ENCODE data around the gene ASH1L. TPM values are rescaled to one million over a fixed set of nuclear protein-coding genes. Genes with fewer than 3 reads are reported as not detected.
"Not testable (repeated sequence)": the region's sequence is repeated elsewhere in the genome, so short reads cannot be mapped to it uniquely, and the experiment has no call there.

ASH1L gene, protein sequence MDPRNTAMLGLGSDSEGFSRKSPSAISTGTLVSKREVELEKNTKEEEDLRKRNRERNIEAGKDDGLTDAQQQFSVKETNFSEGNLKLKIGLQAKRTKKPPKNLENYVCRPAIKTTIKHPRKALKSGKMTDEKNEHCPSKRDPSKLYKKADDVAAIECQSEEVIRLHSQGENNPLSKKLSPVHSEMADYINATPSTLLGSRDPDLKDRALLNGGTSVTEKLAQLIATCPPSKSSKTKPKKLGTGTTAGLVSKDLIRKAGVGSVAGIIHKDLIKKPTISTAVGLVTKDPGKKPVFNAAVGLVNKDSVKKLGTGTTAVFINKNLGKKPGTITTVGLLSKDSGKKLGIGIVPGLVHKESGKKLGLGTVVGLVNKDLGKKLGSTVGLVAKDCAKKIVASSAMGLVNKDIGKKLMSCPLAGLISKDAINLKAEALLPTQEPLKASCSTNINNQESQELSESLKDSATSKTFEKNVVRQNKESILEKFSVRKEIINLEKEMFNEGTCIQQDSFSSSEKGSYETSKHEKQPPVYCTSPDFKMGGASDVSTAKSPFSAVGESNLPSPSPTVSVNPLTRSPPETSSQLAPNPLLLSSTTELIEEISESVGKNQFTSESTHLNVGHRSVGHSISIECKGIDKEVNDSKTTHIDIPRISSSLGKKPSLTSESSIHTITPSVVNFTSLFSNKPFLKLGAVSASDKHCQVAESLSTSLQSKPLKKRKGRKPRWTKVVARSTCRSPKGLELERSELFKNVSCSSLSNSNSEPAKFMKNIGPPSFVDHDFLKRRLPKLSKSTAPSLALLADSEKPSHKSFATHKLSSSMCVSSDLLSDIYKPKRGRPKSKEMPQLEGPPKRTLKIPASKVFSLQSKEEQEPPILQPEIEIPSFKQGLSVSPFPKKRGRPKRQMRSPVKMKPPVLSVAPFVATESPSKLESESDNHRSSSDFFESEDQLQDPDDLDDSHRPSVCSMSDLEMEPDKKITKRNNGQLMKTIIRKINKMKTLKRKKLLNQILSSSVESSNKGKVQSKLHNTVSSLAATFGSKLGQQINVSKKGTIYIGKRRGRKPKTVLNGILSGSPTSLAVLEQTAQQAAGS (N-terminal part only)
- 10 to 100 TPM; 57.8 to 62.3 TPM for total RNA-seq

DNA sequence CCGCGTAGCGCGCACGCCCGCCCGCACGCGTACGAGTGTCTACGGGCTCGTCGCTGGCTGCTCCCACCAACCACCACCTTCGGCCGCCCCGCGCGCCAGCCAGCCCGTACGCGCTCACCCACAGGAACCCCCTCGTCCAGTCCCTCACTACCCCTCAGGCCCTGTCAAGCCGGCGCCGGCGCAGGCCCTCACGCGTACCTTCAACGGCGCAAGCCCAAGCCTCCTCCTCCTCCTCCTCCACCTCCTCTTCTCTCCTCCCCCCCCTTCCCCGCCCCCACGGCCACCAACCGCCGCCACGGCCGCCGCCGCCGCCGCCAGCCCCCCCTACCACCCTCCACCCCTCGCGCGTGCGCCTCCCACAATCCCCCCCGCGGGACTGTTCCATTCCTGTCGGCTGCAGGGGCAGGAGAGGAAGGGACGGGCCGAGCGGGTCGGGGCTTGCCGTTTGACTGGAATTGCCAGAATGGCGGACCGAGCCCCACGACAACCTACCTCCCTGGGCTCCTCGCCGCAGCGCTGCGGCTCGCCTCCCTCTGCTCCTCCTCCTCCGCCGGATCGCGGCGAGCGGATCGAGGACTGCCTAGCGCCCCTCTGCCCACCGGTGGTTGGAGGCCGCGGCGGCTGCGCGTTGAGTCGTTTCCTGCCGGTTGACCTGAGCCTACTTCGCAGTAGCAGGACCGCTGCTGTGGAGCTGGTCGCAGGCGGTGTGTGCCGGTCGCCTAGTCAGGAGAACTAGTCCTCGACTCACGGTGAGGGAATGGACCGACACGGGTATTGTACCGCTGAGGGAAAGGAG is at the start of gene ASH1L:
ASH1L (minus strand) TSS at position 223 of the 796 bp plus-strand sequence. CDS start 41,284 bp downstream, outside the sequence.
- ATAC-seq (ENCODE audit: low read depth) (peak; percentile 82), DNase-seq (peak; percentile 91)
- H3K4me1 Mint-ChIP-seq = peaks cover 27% of the 10 kb centered on the region
- peak within 1 kb of the TSS; percentile 99 for H3K4me3 Mint-ChIP-seq
- POLR2A ChIA-PET = interaction anchor here (0.8 to 2.0 kb wide), 12 partner anchors 11 to 1143 kb away, joined by 3 to 12 read pairs (median 3); partner anchors contain the start of genes RUSC1 and SCAMP3
- no peaks in the 10 kb centered on the region for H3K27me3 Mint-ChIP-seq
- peaks cover 13% of the 10 kb centered on the region for H3K36me3 Mint-ChIP-seq
- peak within 1 kb of the TSS; percentile 98 for H3K27ac Mint-ChIP-seq
- no peaks in the 10 kb centered on the region for H3K9me3 Mint-ChIP-seq

DNA sequence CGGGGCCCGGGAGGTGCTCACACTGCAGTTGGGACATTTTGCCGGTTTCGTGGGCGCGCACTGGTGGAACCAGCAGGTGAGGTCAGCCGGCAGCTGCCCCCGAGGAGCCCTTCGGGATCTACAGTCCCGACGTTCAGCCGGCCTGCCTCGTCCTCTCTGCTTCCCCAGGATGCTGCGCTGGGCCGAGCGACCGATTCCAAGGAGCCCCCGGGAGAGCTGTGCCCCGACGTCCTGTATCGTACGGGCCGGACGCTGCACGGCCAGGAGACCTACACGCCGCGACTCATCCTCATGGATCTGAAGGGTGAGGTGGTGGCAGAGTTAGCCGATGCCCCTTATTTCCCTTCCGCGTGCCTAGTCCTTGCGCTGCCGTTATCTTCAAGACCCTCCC is 47.6 kb upstream of the ASH1L start:
- H3K27ac Mint-ChIP-seq, H3K4me1 Mint-ChIP-seq, POLR2A ChIA-PET: not testable (repeated sequence)

DNA sequence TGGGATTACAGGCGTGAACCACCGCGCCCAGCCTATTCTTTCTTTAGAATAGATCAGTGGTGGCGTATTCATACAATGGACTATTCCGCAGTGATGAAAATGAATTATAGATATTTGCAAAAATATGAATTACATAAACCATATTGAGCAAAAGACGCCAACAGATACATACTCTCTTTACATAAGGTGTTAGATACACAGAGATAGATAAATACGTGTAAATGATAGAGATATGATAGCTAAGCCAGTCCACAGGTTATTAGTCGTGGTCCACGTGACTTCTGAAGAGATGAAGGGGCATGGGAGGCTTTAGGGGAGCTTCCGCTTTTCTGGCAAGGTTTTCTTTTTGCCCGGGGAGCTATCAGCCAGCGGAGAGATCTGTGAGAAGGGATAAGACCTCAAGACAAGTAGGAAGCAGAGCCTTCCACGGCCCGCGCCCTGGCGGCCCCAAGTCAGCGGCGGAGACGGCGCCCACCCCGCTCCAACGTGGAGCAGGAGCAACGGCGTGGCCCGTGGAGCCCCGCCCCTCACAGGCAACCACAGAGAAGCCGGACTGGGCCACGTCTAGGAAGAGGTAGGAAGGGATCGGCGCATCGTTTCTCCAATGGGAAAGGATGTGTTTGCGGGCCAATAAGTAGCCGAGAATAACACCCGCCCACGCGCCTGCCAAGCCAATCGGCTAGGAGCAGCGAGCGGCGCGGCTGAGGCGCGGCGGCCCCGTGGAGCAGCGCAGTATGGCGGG is 47.1 kb upstream of the ASH1L start, which contains the start of gene MSTO1:
MSTO1 (plus strand) TSS at position 704 of the 742 bp plus-strand sequence; CDS start at position 735, 31 bp downstream.
- peak; percentile 88 for DNase-seq
- no peaks in the 10 kb centered on the region for H3K9me3 Mint-ChIP-seq
- H3K36me3 Mint-ChIP-seq = peaks cover 11% of the 10 kb centered on the region
- no peaks in the 10 kb centered on the region for H3K27me3 Mint-ChIP-seq
- H3K27ac Mint-ChIP-seq = peak within 1 kb of the TSS; percentile 82
- peak; percentile 98 for ATAC-seq (ENCODE audit: low read depth)
- POLR2A ChIA-PET = interaction anchor here (1.4 kb wide), 1 partner anchor 286 kb away, joined by 4 read pairs; no protein-coding TSS in a partner anchor
- peak within 1 kb of the TSS; percentile 92 for H3K4me3 Mint-ChIP-seq
- H3K4me1 Mint-ChIP-seq = peaks cover 3% of the 10 kb centered on the region

More for the DNA sequence above, 47.6 kb upstream of the ASH1L start:
- not testable (repeated sequence) for DNase-seq, H3K27me3 Mint-ChIP-seq, H3K9me3 Mint-ChIP-seq
- Mint-ChIP-seq H3K36me3 (peaks cover 12% of the 10 kb centered on the region), H3K4me3 (peak overlapping the region; percentile 92)
- ATAC-seq (ENCODE audit: low read depth) = peak; percentile 13

DNA sequence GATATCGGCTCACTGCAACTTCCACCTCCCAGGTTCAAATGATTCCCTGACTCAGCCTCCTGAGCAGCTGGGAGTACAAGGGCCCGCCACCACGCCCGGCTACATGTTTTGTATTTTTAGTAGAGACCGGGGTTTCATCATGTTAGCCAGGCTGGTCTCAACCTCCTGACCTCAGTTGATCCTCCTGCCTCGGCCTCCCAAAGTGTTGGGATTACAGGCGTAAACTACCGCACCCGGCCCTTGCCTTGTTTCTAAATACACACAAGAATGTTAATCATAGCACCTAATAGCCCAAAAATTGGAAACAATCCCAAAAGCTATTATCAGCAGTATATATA is 46.3 kb upstream of the ASH1L start:
- Mint-ChIP-seq H3K36me3 (peaks cover 8% of the 10 kb centered on the region), H3K27ac (no peak overlapping the region), H3K4me1 (peaks cover 3% of the 10 kb centered on the region), H3K27me3 (no peaks in the 10 kb centered on the region), H3K4me3 (no peak overlapping the region), H3K9me3 (no peaks in the 10 kb centered on the region)
- DNase-seq (no peak), ATAC-seq (ENCODE audit: low read depth) (no peak)
- POLR2A ChIA-PET = interaction anchor here (1.4 kb wide), 1 partner anchor 285 kb away, joined by 4 read pairs; no protein-coding TSS in a partner anchor

DNA sequence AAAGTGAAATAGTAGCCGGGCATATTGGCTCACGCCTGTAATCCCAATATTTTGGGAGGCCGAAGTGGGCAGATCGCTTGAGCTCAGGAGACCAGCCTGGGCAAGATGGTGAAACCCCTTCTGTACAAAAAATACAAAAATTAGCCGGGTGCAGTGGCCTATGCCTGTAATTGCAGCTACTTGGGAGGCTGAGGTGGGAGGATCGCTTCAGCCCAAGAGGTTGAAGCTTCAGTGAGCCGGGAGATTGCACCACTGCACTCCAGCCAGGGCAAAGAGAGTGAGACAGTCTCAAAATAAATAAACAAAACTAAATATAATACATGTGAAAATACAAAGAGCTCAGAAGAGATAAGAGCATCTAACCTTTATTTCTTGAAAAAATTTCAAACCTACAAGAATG is 45.1 kb upstream of the ASH1L start:
- Mint-ChIP-seq H3K9me3 (no peaks in the 10 kb centered on the region), H3K4me3 (no peak overlapping the region), H3K27ac (no peak overlapping the region), H3K4me1 (peaks cover 3% of the 10 kb centered on the region), H3K36me3 (peaks cover 4% of the 10 kb centered on the region), H3K27me3 (no peaks in the 10 kb centered on the region)
- DNase-seq (no peak), ATAC-seq (ENCODE audit: low read depth) (no peak)
- POLR2A ChIA-PET = no interaction called here

DNA sequence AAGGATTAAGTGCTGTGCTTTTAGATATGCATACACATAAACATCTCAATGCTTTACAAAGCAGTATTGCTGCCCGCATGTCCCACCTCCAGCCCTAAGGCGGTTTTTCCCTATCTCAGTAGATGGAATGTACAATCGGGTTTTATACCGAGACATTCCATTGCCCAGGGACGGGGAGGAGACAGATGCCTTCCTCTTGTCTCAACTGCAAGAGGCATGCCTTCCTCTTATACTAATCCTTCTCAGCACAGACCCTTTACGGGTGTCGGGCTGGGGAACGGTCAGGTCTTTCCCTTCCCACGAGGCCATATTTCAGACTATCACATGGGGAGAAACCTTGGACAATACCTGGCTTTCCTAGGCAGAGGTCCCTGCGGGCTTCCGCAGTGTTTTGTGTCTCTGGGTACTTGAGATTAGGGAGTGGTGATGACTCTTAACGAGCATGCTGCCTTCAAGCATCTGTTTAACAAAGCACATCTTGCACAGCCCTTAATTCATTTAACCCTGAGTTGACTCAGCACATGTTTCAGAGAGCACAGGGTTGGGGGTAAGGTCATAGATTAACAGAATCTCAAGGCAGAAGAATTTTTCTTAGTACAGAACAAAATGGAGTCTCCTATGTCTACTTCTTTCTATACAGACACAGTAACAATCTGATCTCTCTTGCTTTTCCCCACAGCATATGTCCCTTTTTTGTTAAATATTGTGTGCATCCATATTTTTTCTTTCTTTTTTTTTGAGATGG is 37.4 kb upstream of the ASH1L start:
- H3K27ac Mint-ChIP-seq; H3K36me3 Mint-ChIP-seq; H3K4me1 Mint-ChIP-seq; DNase-seq; H3K4me3 Mint-ChIP-seq; ATAC-seq (ENCODE audit: low read depth); H3K27me3 Mint-ChIP-seq; POLR2A ChIA-PET; H3K9me3 Mint-ChIP-seq: not testable (repeated sequence)

DNA sequence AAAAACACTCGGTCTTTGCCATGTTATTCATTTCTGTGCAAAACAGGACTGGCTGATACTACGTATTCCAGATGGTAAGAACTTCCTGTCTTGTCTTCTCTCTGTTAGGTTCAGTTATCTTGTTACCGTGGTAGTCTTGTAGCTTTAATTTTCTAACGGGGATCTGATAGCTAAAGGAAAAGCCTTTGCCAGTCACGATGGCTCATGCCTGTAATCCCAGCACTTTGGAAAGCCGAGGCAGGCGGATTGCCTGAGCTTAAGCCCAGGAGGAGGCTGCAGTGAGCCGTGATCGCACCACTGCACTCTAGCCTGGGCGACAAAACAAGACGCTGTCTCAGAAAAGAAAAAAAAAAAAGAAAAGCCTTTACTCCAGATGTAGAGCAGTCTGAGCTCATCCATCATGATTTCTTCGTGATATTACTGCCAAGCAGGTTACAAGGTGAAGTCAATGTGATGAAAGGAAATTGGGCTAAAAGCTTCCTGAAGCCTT is 36.3 kb upstream of the ASH1L start:
- H3K36me3 Mint-ChIP-seq = no peaks in the 10 kb centered on the region
- H3K4me1 Mint-ChIP-seq = peaks cover 6% of the 10 kb centered on the region
- no peaks in the 10 kb centered on the region for H3K9me3 Mint-ChIP-seq
- DNase-seq (no peak), ATAC-seq (ENCODE audit: low read depth) (peak; percentile 47)
- H3K4me3 Mint-ChIP-seq = peak overlapping the region; percentile 66
- no peaks in the 10 kb centered on the region for H3K27me3 Mint-ChIP-seq
- H3K27ac Mint-ChIP-seq = peak overlapping the region; percentile 77
- POLR2A ChIA-PET = no interaction called here

DNA sequence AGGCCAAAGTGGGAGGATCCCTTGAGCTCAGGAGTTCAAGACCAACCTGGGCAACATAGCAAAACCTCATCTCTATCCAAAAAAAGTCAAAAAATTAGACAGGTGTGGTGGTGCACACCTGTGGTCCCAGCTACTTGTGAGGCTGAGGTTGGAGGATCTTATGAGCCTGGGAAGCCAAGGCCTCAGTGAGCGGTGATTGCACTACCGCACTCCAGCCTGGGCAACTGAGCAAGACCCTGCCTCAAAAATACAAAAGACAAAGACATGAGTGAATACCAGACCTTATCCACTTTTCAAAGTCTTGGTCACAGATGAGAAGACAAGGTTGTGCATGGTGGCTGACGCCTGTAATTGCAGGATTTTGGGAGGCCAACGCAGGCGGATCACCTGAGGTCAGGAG is 34.3 kb upstream of the ASH1L start:
- H3K27me3 Mint-ChIP-seq = no peaks in the 10 kb centered on the region
- peaks cover 8% of the 10 kb centered on the region for H3K4me1 Mint-ChIP-seq
- no peaks in the 10 kb centered on the region for H3K36me3 Mint-ChIP-seq
- ATAC-seq (ENCODE audit: low read depth) (no peak), DNase-seq (no peak)
- H3K27ac Mint-ChIP-seq = no peak overlapping the region
- POLR2A ChIA-PET = no interaction called here
- no peaks in the 10 kb centered on the region for H3K9me3 Mint-ChIP-seq
- no peak overlapping the region for H3K4me3 Mint-ChIP-seq

DNA sequence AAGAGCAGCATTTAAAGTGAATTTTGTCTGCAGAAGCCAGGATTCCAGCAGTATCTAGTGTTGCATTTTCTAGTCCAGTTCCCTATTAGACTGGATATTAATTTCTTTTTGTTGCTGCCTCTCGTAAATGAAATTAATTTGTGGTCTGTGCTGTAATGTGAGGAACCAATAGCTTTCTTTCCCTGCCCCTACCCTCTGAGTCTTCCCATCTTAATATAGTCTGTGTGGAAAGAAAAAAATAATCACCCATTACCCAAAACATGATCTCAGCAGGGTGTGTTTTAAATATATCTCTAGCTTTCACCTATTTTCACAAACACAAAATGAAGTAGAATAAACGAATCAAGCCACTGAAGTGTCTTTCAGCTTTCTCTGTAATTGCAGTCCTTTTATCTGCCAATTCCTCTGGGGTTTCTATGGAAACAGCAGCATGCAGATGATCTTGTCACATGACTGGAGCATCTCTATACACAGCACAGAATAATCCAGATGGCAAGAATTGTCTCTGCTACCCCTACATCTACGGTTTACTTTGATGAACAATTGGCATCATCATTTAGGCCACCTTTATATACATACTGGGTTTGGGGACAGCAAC is 33.4 kb upstream of the ASH1L start:
- H3K36me3 Mint-ChIP-seq; ATAC-seq (ENCODE audit: low read depth); H3K9me3 Mint-ChIP-seq; DNase-seq; H3K4me3 Mint-ChIP-seq; H3K27ac Mint-ChIP-seq; H3K27me3 Mint-ChIP-seq; H3K4me1 Mint-ChIP-seq; POLR2A ChIA-PET: not testable (repeated sequence)

DNA sequence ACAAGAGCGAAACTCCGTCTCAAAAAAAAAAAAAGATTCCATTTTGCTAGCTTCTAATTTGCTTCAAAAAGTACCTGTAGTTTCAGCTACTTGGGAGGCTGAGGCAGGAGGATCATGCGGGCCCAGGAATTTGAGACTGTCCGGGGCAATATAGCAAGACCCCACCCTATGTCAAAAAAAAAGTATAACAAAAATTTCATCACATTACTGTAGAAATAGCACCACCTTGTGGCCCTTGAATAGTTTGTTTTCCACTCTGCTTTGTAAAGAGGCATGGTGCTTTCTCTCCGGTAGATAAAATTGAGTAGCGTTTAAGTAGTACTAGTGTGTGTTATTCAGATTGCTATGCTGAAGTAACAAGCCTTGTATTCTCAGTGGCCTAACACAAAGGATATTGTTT is 29.2 kb upstream of the ASH1L start:
- Mint-ChIP-seq H3K27ac (no peak overlapping the region), H3K36me3 (no peaks in the 10 kb centered on the region), H3K4me3 (no peak overlapping the region), H3K4me1 (peaks cover 3% of the 10 kb centered on the region), H3K27me3 (no peaks in the 10 kb centered on the region), H3K9me3 (no peaks in the 10 kb centered on the region)
- POLR2A ChIA-PET = no interaction called here
- DNase-seq (no peak), ATAC-seq (ENCODE audit: low read depth) (peak; percentile 71)

DNA sequence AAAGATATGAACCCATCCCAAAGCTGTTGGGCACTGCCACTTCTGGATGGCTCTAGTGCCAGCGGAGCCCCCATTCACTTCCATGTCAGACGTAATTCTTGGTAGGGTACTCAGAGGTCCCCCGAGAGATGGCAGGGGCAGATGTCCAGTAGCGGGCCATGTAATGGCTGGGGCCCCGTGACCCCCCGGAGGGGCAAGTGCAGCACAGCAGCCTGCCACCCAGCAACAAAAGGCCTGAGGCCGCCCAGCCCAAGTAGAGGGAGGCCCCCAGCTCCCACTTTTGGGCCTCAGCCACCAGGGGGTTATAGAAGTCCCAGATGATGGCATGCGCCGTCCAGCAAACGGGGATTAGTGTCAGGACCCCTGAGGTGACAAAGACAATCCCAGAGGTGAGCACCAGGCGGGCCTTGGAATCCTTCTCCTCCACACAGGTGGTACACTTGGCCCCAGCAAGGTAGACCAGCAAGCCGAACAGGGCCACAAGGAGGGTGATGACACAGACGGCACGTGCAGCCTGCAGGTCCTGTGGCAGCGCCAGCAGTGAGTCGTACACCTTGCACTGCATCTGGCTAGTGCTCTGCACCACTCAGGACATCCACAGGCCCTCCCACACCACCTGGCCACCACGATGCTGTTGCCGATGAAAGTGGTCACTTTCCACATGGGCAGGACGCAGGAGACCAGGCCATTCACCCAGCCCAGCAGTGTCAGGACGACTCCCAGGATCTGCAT is 28.1 kb upstream of the ASH1L start:
- H3K27me3 Mint-ChIP-seq; H3K36me3 Mint-ChIP-seq; DNase-seq; H3K9me3 Mint-ChIP-seq; H3K27ac Mint-ChIP-seq; H3K4me3 Mint-ChIP-seq; POLR2A ChIA-PET; H3K4me1 Mint-ChIP-seq; ATAC-seq (ENCODE audit: low read depth): not testable (repeated sequence)
